Psoas muscle (tissue), 8 donors: Measurements from ENCODE around the gene GPRC5B. TPM values are rescaled to one million over a fixed set of nuclear protein-coding genes. Genes with fewer than 3 reads are reported as not detected.

Source experiments
- ATAC-seq, 4 donors: fragments of 200-7000 bp; cut with Tn5 transposase; one replicate each; pipeline ENCODE4 v1.9.1; 2020; ENCODE audit warnings: moderate library complexity in 3 of 4, mild to moderate bottlenecking in 2 of 4
- DNase-seq, 2 donors: peaks; one replicate each; pipeline ENCODE4 v3.0.0-alpha.2; 2020
- H3K27ac ChIP-seq: fragments of 200-600 bp; one replicate; pipeline ENCODE4 v1.8.0; 2022
- H3K27me3 ChIP-seq, 3 donors: fragments of 200-600 bp in 1 of 3; one replicate each; pipeline versions ENCODE4 v1.6.1 to v1.8.0; 2013 to 2022; ENCODE audit warnings: low read length in 2 of 3, mild to moderate bottlenecking in 2 of 3, moderate library complexity in 1 of 3; ENCODE audit not compliant: insufficient read depth in 3 of 3
- H3K36me3 ChIP-seq, 2 donors: fragments of 200-600 bp in 1 of 2; one replicate each; pipeline versions ENCODE4 v1.6.1 to v1.8.0; 2013 to 2022; ENCODE audit warnings: low read depth in 1 of 2, mild to moderate bottlenecking in 1 of 2, moderate library complexity in 1 of 2; ENCODE audit not compliant: insufficient read depth in 1 of 2
- H3K4me1 ChIP-seq: fragments of 200-600 bp; one replicate; pipeline ENCODE4 v1.8.0; 2022
- H3K4me3 ChIP-seq: fragments of 200-600 bp; one replicate; pipeline ENCODE4 v1.8.0; 2022; ENCODE audit warnings: mild to moderate bottlenecking
- H3K9me3 ChIP-seq: fragments of 200-600 bp; one replicate; pipeline ENCODE4 v1.8.0; 2022
- WGBS, 3 donors: extraction: QIAGEN DNeasy Blood & Tissue Kit; methylation state at CpG; one replicate each; pipeline versions ENCODE4 v1.1.6 to v1.1.7; 2013; 5-methylcytosine and 5-hydroxymethylcytosine counted together
- intact Hi-C, 2 donors: fragments of 100-400 bp; cut with DNase I; formaldehyde crosslinking; loops; one replicate each; pipeline versions ENCODE4 v1.11.0 to v1.14.2; 2022
- polyA plus RNA-seq, 3 donors: library from polyadenylated mRNA; stranded (reverse); fragments of 200-250 nt; gene quantifications; one replicate each; pipeline ENCODE4 v1.2.3, GENCODE V29; 2013
- total RNA-seq, 4 donors: library from RNA; stranded (reverse); fragmentation: NEBNext Ultra II Directional in 2 of 4; extraction: Animal tissue kit (Norgen Biotek cat#: 25700) in 2 of 4; gene quantifications; one replicate each; pipeline versions ENCODE4 v1.2.1 to v1.2.4, GENCODE V29; 2021 to 2023
- TF ChIP-seq, protein P1 (sequence below): fragments of 200-600 bp; IDR thresholded peaks from one replicate; pipeline ENCODE4 v1.8.0; 2022; ENCODE audit warnings: antibody characterized with exemption
- donor health status: healthy with polysubstance abuse.
- donor health status: DM: no; HTN: no; CAD: no; lungs with moderate emphysema.
- donor health status: Bipolar disorder and iron deficiency.
- donor health status: healthy.
- donor health status: DM: yes; HTN: yes; CAD: no.
- donor health status: DM: no; HTN: no; CAD: no.
- donor health status: DM: no; HTN: no; CAD: no.
- donor health status: DM: yes; HTN: yes; CAD: no.

The GPRC5B gene
- total and polyA plus RNA-seq, 7 donors: 25.3 to 124 (median 55.7) TPM

DNA sequence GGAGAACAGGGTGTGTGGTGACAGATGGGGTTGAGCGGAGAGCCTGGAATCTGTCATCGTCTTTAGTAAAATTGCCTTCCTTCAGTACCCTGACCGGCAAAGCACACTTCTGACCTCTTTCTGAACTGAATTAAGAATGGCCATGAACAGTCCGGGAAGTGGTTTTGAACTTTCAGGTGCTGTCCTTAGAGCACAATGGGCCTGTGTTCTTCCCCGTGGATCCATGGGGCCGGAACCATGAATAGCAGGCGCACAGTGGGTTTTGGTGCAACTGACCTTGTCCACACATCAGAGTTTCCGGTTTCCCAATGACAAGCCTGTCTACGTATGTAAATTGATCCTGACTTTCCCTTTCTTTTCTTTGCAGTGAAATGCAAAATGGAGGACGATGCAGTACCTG, 28.5 kb downstream of the GPRC5B start:
- 79 to 81% (median 79%) methylated on average over 10 of the region's 10 CpGs for WGBS, 3 donors
- TF ChIP-seq, protein P1, sequence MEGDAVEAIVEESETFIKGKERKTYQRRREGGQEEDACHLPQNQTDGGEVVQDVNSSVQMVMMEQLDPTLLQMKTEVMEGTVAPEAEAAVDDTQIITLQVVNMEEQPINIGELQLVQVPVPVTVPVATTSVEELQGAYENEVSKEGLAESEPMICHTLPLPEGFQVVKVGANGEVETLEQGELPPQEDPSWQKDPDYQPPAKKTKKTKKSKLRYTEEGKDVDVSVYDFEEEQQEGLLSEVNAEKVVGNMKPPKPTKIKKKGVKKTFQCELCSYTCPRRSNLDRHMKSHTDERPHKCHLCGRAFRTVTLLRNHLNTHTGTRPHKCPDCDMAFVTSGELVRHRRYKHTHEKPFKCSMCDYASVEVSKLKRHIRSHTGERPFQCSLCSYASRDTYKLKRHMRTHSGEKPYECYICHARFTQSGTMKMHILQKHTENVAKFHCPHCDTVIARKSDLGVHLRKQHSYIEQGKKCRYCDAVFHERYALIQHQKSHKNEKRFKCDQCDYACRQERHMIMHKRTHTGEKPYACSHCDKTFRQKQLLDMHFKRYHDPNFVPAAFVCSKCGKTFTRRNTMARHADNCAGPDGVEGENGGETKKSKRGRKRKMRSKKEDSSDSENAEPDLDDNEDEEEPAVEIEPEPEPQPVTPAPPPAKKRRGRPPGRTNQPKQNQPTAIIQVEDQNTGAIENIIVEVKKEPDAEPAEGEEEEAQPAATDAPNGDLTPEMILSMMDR: no peak
- no peaks in the 10 kb centered on the region for H3K9me3 ChIP-seq
- H3K4me1 ChIP-seq: peaks cover 23% of the 10 kb centered on the region
- intact Hi-C loops: no loop called here
- no peak for DNase-seq
- no peaks in the 10 kb centered on the region for H3K27me3 ChIP-seq
- peaks cover 0 to 44% of the 10 kb centered on the region in 2 donors for H3K36me3 ChIP-seq
- no peak overlapping the region for H3K4me3 ChIP-seq
- peak overlapping the region; percentile 4 for H3K27ac ChIP-seq
- no peak for ATAC-seq

DNA sequence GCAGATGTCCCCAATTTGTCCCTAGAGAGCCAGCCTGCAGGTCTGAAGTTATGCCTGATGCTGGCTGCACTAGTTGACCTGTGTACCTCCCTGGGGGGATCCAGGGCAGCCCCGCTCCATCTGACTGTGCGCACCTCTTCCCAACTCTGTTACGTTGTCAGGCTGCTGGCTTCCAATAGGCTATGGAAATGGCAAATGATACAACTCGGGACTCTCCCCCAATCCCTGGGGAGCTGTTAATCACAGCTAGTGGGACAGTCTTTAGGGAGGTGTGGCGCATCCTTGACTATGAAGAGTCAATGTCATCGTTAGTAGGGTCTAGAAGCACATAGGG, 30.1 kb downstream of the GPRC5B start:
- peaks cover 0 to 35% of the 10 kb centered on the region in 2 donors for H3K36me3 ChIP-seq
- ATAC-seq (peak in 2 of 4 donors; percentile 13 to 17), DNase-seq (no peak)
- intact Hi-C loops: no loop called here
- peaks cover 10% of the 10 kb centered on the region for H3K4me1 ChIP-seq
- no peaks in the 10 kb centered on the region for H3K27me3 ChIP-seq
- 58 to 68% (median 66%) methylated on average over 6 of the region's 6 CpGs for WGBS, 3 donors
- TF ChIP-seq, protein P1: no peak
- no peaks in the 10 kb centered on the region for H3K9me3 ChIP-seq
- H3K27ac ChIP-seq: no peak overlapping the region
- no peak overlapping the region for H3K4me3 ChIP-seq

DNA sequence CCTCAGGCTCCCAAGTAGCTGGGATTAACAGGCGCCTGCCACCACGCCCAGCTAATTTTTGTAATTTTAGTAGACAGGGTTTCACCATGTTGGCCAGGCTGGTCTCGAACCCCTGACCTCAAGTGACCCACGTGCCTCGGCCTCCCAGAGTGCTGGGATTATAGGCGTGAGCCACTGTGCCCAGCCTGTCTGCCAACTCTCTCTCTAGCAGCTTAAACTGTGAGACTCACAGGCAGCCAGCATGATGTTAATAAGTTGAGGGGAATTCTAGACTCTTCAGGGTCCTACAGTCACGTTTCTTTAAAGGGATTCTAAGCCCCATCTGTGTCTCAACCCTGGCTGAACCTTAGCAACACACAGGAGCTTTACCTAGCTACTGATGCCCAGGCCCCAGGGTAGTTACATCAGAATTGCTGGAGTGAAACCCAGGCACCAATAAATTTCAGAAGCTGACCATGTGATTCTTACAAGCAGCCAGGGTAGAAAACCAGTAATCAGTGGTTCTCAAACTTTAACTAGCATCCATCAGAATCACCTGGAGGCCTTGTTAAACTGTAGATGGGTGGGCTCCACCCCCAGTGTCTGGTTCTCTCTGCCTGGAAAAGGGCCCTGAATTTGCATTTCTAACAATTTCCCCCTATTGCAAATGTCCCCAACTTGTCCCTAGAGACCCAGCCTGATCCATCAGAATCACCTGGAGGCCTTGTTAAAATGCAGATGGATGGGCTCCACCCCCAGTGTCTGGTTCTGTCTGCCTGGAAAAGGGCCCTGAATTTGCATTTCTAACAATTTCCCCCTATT, 30.7 kb downstream of the GPRC5B start:
- H3K36me3 ChIP-seq: peaks cover 0 to 29% of the 10 kb centered on the region in 2 donors
- peaks cover 10% of the 10 kb centered on the region for H3K4me1 ChIP-seq
- intact Hi-C loops: no loop called here
- no peak for DNase-seq
- WGBS, 3 donors: 24 to 32% (median 26%) methylated on average over 7 of the region's 7 CpGs
- TF ChIP-seq, protein P1: no peak
- H3K27ac ChIP-seq: peak overlapping the region; percentile 37
- ATAC-seq: peak in 3 of 4 donors; percentile 23 to 48 (median 47)
- no peak overlapping the region for H3K4me3 ChIP-seq
- no peaks in the 10 kb centered on the region for H3K9me3 ChIP-seq
- H3K27me3 ChIP-seq: no peaks in the 10 kb centered on the region

DNA sequence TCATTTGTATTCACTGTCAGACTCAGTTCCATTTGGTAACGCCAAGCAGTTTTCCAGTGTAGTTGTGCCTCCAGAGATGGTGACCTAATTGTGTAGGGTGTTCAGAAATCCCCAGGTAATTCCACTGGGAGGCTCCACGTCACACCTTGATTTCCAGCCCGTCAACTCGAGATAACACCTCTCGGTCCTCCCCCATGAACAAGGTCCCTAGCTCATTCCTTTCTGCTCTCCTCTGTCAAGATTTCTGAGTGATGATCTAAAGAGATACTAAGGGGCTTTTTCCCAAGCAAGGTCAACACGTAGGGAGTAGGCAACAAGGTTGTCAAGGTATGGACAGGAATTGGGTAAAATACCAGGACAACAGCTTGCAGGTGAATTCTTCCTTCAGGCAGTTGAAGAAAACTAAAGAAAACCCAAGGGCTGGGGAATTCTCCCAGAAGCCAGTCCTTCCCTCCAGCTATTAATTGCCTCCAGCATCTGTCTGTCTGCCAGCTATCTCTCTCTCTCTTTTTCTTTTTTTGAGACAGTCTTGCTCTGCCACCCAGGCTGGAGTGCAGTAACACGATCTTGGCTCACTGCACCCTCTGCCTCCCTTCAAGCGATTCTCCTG, 31.4 kb downstream of the GPRC5B start:
- H3K4me1 ChIP-seq: peaks cover 10% of the 10 kb centered on the region
- WGBS, 3 donors: 70 to 78% (median 70%) methylated on average over 8 of the region's 8 CpGs
- peak overlapping the region; percentile 37 for H3K27ac ChIP-seq
- no peaks in the 10 kb centered on the region for H3K9me3 ChIP-seq
- ATAC-seq (peak in 2 of 4 donors; percentile 17 to 26), DNase-seq (no peak)
- peaks cover 0 to 22% of the 10 kb centered on the region in 2 donors for H3K36me3 ChIP-seq
- TF ChIP-seq, protein P1: no peak
- no peak overlapping the region for H3K4me3 ChIP-seq
- intact Hi-C loops: no loop called here
- H3K27me3 ChIP-seq: no peaks in the 10 kb centered on the region
